Keratinocyte (primary cell): ENCODE data around the gene FBXW12.

ENCODE experiments used
- CTCF ChIP-seq, 3 experiments: IDR thresholded peaks in 1 of 3; conservative IDR thresholded peaks in 1 of 3; optimal IDR thresholded peaks in 1 of 3; 2 replicates in 2 of 3; 3 replicates in 1 of 3; pipeline versions ENCODE3 to v1.5.1; 2011; ENCODE audit warnings: low read length in 3 of 3, mild to moderate bottlenecking in 3 of 3, moderate library complexity in 2 of 3, control low read depth in 1 of 3, inconsistent platforms in 1 of 3; ENCODE audit not compliant: insufficient read depth in 2 of 3; ENCODE audit errors: extremely low read depth in 1 of 3
- EZH2 ChIP-seq: IDR thresholded peaks from one replicate; pipeline ENCODE4 v1.6.1; 2012; ENCODE audit warnings: inconsistent platforms, mild to moderate bottlenecking, low read length, moderate library complexity

DNA sequence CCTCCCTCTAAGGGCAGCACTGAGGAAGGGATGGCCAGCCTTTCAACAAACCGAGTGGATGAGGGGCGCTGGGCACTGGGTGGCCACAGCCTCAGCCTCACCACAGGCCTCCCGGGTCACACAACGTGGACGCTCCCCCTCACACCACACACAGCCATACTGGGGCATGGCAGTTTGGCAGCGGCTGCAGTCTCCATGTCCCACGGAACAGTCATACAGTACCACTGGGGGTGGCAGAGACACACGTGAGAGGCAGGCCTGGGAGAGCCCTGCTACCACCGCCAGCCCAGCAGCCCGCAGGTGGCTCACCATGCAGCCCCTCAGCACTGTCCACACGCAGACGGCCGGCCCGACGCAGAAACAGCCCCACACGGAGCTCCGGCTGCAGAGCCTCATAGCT is 46.1 kb downstream of the FBXW12 start:
- TF ChIP-seq CTCF (optimal IDR thresholded peaks at IDR 0.05 in 1 of 3, IDR thresholded peaks at IDR 0.05 in 1 of 3, conservative IDR thresholded peaks at IDR 0.05 in 1 of 3; ENCODE audit: extremely low read depth in 1 of 3, insufficient read depth in 2 of 3, low read length in 3 of 3) (no peak), EZH2 (no peak)
